HepG2 (cell line): ENCODE results near the gene GGNBP2. TPM values are rescaled to one million over a fixed set of nuclear protein-coding genes. Genes with fewer than 3 reads are reported as not detected.

Experiments
- CBX1 ChIP-seq: IDR thresholded peaks from one replicate; pipeline ENCODE4 v1.6.1; 2016; ENCODE audit warnings: antibody characterized with exemption, low read depth
- CEBPG ChIP-seq: IDR thresholded peaks from 2 replicates; pipeline ENCODE4 v1.6.1; 2016
- GABPA ChIP-seq, 2 experiments: IDR thresholded peaks; 2 replicates each; pipeline ENCODE4 v1.6.1; 2011 to 2016; ENCODE audit warnings: low read depth in 2 of 2, low read length in 1 of 2, missing biosample characterization in 1 of 2, missing genetic modification characterization in 1 of 2
- LRRFIP1 ChIP-seq: sonication (generic); formaldehyde crosslinking; conservative IDR thresholded peaks from 2 replicates; pipeline ENCODE4 v1.4.0; 2020; ENCODE audit warnings: missing genetic modification reagents
- MED8 ChIP-seq: sonication (generic); formaldehyde crosslinking; IDR thresholded peaks from 2 replicates; pipeline ENCODE4 v1.8.1; 2023; ENCODE audit warnings: mild to moderate bottlenecking, missing genetic modification reagents; ENCODE audit not compliant: insufficient replicate concordance
- NAIF1 ChIP-seq: sonication (generic); formaldehyde crosslinking; IDR thresholded peaks from 2 replicates; pipeline ENCODE4 v1.5.0; 2020; ENCODE audit warnings: mild to moderate bottlenecking, missing genetic modification reagents, borderline replicate concordance
- RNF219 ChIP-seq: sonication (generic); formaldehyde crosslinking; IDR thresholded peaks from 2 replicates; pipeline ENCODE4 v1.5.0; 2020; ENCODE audit warnings: mild to moderate bottlenecking, missing genetic modification reagents
- SRY ChIP-seq: sonication (generic); formaldehyde crosslinking; IDR thresholded peaks from 2 replicates; pipeline ENCODE4 v1.8.0; 2022; ENCODE audit warnings: mild to moderate bottlenecking, missing genetic modification reagents
- SUZ12 ChIP-seq: fragments of 150-350 bp; IDR thresholded peaks from 2 replicates; pipeline ENCODE4 v1.6.1; 2014; ENCODE audit warnings: low read depth, low read length
- ZBTB43 ChIP-seq: sonication (generic); formaldehyde crosslinking; conservative IDR thresholded peaks from 2 replicates; pipeline ENCODE4 v1.4.0; 2020; ENCODE audit warnings: missing genetic modification reagents
- ZFP37 ChIP-seq: sonication (generic); formaldehyde crosslinking; IDR thresholded peaks from 2 replicates; pipeline ENCODE4 v1.4.0; 2020; ENCODE audit warnings: missing genetic modification reagents, borderline replicate concordance
- ZNF446 ChIP-seq: sonication (generic); formaldehyde crosslinking; IDR thresholded peaks from 2 replicates; pipeline ENCODE4 v1.5.0; 2020; ENCODE audit warnings: mild to moderate bottlenecking, missing genetic modification reagents
- ZNF609 ChIP-seq: sonication (generic); formaldehyde crosslinking; IDR thresholded peaks from 2 replicates; pipeline ENCODE4 v1.4.0; 2020; ENCODE audit warnings: mild to moderate bottlenecking, missing genetic modification reagents, borderline replicate concordance
- ZNF616 ChIP-seq: sonication (generic); formaldehyde crosslinking; IDR thresholded peaks from 2 replicates; pipeline ENCODE4 v1.5.0; 2020; ENCODE audit warnings: low read depth, mild to moderate bottlenecking, missing genetic modification reagents
- ZNF709 ChIP-seq: sonication (generic); formaldehyde crosslinking; IDR thresholded peaks from 2 replicates; pipeline ENCODE4 v1.5.0; 2020; ENCODE audit warnings: mild to moderate bottlenecking, missing genetic modification reagents
- ZNF775 ChIP-seq: sonication (generic); formaldehyde crosslinking; IDR thresholded peaks from 2 replicates; pipeline ENCODE4 v1.4.0; 2020; ENCODE audit warnings: missing genetic modification reagents, mild to moderate bottlenecking, moderate library complexity, borderline replicate concordance
- polyA plus RNA-seq, 8 experiments: library from polyadenylated mRNA; depleted of rRNA in 3 of 8; stranded (reverse) in 7 of 8; unstranded in 1 of 8; fragments of >200 nt; fragmentation: Illumina TruSeq in 4 of 8; extraction: Trizol in 4 of 8; gene quantifications; 2 replicates each; pipeline versions ENCODE4 v1.2.1 to v1.2.3, GENCODE V29; 2011 to 2016; ENCODE audit warnings: low read depth in 4 of 8, missing spikeins in 1 of 8, mixed read lengths in 1 of 8; ENCODE audit not compliant: insufficient read depth in 1 of 8
- total RNA-seq, 5 experiments: library from RNA; depleted of rRNA; stranded (reverse); fragments of >200 nt; fragmentation: Illumina TruSeq; extraction: Trizol; gene quantifications; 2 replicates each; pipeline ENCODE4 v1.2.3, GENCODE V29; 2016; ENCODE audit warnings: low read depth in 1 of 5

The GGNBP2 gene
- total and polyA plus RNA-seq, 2 of the 13 experiments (the other 11 are each of a cell fraction or from before 2014, with no cell fraction given): 53.3 to 84.2 TPM

GRCh38 chr17:36544307-36545076, at the start of gene GGNBP2 (continued):
- TF ChIP-seq ZBTB43: no peak
- TF ChIP-seq SRY (CRISPR knock-in tag): peak; percentile 87
- no peak; the same call in 1 of the 2 replicates for TF ChIP-seq CEBPG (CRISPR knock-in tag)
- no peak for TF ChIP-seq SUZ12
- TF ChIP-seq ZNF446 (CRISPR knock-in tag): no peak; the same call in 1 of the 2 replicates
- no peak for TF ChIP-seq NAIF1 (CRISPR knock-in tag)
- TF ChIP-seq LRRFIP1 (CRISPR knock-in tag): no peak
- no peak for TF ChIP-seq ZNF775 (CRISPR knock-in tag)
- peak; percentile 24 for TF ChIP-seq CBX1
- TF ChIP-seq ZFP37 (CRISPR knock-in tag): no peak; the same call in 1 of the 2 replicates
- TF ChIP-seq ZNF609 (CRISPR knock-in tag): no peak; the same call in 1 of the 2 replicates
- no peak for TF ChIP-seq GABPA (IDR thresholded peaks at IDR 0.05; ENCODE audit: low read depth, low read length)
- TF ChIP-seq GABPA (CRISPR knock-in tag; IDR thresholded peaks at IDR 0.05; ENCODE audit: low read depth): peak; percentile 9; the same call in 1 of the 2 replicates
- TF ChIP-seq MED8 (CRISPR knock-in tag): peak; percentile 66
- no peak for TF ChIP-seq RNF219 (CRISPR knock-in tag)
- TF ChIP-seq ZNF616 (CRISPR knock-in tag): no peak
- 0 out of 2 replicates have a peak, but pooled peaks have one; percentile 32 for TF ChIP-seq ZNF709 (CRISPR knock-in tag)
